GM12864 (cell line): ENCODE results near the gene GSG1L2.

Experiments
- DNase-seq: peaks from one replicate; pipeline ENCODE4 v3.0.0-alpha.2; 2011; ENCODE audit warnings: low read depth
- H3K4me3 ChIP-seq: 2 replicates; pipeline ENCODE4 v1.5.1; 2011; ENCODE audit warnings: mild to moderate bottlenecking, low read depth, low read length, control low read depth
- TF ChIP-seq, protein P1 (sequence below): IDR thresholded peaks from 2 replicates; pipeline ENCODE4 v1.5.1; 2011; ENCODE audit warnings: low read depth, mild to moderate bottlenecking, moderate library complexity, low read length, control low read depth, inconsistent platforms; ENCODE audit errors: missing control alignments

The GSG1L2 gene

DNA sequence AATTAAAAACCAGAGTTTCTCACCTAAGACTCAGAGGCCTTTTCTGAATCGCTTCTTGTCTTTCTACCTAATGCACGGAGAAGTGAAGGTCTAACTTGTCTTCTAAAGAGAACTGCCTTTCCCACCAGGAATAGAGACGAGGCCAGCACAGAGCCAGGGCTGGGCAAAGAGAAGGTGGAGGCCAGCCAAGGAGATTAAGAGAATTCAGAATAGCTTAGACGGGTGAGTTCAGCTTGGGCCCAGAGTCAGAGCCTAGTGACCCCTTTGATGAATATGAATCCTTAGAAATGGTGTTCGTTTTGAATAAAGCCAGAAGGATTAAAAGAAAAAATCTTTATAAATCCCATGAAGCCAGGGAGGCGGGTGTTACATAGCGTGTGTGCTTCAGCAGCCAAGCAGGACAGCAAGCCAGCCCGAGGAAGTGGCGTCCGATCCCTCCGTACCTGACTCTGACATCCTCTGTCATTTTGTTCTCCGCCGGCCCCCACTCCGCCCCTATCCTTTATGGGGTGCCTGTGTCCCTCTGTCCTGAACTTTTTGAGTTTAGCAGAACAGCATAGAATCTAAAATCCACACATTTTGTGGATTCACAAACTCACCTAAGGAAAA lies 7.4 kb downstream of the GSG1L2 start:
- H3K4me3 ChIP-seq: no peak overlapping the region
- DNase-seq: no peak
- TF ChIP-seq, protein P1, sequence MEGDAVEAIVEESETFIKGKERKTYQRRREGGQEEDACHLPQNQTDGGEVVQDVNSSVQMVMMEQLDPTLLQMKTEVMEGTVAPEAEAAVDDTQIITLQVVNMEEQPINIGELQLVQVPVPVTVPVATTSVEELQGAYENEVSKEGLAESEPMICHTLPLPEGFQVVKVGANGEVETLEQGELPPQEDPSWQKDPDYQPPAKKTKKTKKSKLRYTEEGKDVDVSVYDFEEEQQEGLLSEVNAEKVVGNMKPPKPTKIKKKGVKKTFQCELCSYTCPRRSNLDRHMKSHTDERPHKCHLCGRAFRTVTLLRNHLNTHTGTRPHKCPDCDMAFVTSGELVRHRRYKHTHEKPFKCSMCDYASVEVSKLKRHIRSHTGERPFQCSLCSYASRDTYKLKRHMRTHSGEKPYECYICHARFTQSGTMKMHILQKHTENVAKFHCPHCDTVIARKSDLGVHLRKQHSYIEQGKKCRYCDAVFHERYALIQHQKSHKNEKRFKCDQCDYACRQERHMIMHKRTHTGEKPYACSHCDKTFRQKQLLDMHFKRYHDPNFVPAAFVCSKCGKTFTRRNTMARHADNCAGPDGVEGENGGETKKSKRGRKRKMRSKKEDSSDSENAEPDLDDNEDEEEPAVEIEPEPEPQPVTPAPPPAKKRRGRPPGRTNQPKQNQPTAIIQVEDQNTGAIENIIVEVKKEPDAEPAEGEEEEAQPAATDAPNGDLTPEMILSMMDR: no peak

DNA sequence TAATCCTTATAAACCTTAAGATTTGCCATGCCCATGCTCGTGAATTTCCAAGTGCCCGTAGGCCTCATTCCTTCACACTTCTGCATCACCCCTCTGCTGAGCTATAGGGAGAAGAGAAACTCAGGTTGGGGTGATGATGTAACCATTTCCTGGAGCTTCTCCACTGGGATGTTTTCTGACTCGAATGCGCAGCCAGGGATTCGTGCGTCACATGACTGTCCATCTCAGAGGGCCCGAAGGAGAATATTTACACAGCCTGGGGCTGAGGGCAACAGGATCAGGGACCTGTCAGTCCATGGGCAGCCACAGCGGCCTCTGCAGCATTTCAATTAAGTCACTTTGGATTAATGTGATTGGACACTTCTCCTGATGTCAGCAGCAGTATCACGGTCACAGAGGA lies 8.7 kb downstream of the GSG1L2 start:
- no peak overlapping the region for H3K4me3 ChIP-seq
- no peak for DNase-seq
- TF ChIP-seq, protein P1: no peak

DNA sequence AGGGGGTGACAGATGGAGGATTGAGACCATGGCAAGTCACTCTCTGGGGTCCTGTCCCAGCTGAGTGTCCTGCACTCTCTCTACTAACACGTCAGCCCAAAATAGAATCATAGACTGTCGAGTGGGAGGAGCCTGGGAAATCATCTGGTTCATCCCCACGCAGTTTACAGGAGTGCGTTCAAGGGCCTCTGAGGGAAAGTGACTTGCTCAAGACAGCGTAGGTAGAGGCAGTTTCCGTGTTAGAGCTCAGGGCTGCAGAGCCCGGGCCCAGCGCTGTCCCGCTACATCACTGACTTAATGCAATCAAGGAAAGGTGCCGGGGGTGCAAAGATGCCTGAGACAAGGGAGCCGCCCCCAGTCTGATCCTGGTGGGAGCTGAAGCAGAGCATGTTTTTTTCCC lies 10.3 kb downstream of the GSG1L2 start:
- TF ChIP-seq, protein P1: no peak
- H3K4me3 ChIP-seq: no peak overlapping the region
- no peak for DNase-seq

DNA sequence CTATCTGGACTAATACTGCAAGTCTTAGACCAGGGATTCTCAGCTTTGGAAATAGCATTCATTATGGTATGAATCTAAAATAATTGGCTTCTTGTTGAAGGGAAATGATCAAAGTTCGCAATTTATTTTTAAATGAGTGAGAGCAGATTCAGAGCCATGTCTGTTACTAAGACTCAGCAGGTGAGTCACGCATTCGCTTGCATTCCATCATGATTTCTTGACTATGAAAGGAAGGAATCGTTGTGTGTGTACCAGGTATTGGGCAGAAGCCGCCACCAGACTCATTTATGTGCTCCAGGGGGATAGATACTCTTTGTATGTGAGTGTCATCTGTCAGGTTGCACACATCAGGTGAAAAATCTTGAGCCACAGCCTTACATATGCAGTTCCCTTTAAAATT lies 10.8 kb downstream of the GSG1L2 start:
- TF ChIP-seq, protein P1: no peak
- no peak overlapping the region for H3K4me3 ChIP-seq
- no peak for DNase-seq

DNA sequence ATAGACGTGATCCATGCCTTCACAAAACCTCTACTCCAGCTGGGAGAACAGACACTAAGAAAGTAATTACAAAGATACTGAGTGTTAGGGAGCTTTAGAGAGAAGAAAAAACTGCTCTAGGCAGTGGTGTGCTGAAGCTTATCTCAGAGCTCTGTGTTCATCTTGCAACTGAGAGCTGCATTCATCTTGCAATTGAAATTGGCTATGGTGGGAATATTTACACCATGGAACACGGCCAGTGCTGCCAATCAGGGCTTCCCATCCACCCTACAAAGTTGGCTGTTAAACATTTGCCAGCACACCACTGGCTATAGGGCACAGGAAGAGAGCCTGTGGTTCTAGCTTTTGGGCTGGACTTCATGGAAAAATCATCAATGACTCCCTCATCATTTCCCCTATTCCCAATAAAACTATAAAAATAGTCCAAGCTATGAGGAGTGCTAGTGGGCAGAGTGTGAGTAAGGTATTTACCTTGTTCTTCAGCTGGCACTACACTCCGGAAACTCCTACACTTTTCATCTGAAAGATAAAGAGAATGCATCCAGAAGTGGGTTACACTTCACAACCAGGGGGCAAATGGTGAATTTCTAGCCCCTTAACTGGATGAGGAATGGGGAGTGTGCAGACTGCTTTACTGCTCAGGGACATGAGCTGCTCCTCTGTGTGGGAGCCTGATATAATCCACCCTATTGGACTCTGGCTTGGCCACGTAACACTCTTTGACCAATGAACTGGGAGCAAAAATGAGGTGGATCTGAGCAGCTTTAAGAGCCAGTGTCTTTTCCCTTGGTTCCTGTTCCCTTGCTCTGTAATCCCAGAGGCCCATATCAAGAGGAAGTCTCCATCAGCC lies 11.6 kb downstream of the GSG1L2 start:
- no peak for DNase-seq
- no peak overlapping the region for H3K4me3 ChIP-seq

DNA sequence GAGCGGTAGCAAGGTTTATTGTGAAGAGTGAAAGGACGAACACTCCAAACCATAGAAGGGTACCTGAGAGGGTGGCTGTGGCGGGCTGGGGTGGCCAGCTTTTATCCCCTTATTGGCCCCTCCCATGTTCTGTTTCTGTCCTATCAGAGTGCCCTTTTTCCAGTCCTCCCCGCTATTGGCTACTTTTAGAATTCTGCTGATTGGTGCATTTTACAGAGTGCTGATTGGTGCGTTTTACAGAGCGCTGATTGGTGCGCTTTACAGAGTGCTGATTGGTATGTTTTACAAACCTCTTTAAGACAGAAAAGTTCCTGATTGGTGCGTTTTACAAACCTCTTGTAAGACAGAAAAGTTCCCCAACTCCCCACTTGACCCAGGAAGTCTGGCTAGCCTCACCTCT lies 12.5 kb downstream of the GSG1L2 start:
- no peak overlapping the region for H3K4me3 ChIP-seq
- no peak for DNase-seq
- TF ChIP-seq, protein P1: no peak

More for the DNA sequence above, 11.6 kb downstream of the GSG1L2 start:
- TF ChIP-seq, protein P1: no peak
